Activated naive CD4-positive, alpha-beta T cell treated with anti-CD3 and anti-CD28 coated beads, Interleukin-2, amount 50 U/mL, for 16 hours (primary cell): ENCODE results near the gene AFG1L.
"Not testable (repeated sequence)": the region's sequence is repeated elsewhere in the genome, so short reads cannot be mapped to it uniquely, and the experiment has no call there.

Experiments
- DNase-seq: peaks from one replicate; pipeline ENCODE4 v3.0.0-alpha.2; 2020

Gene AFG1L

GRCh38 chr6:108355120-108355519 lies 60.3 kb downstream of the AFG1L start:
- DNase-seq = no peak

GRCh38 chr6:108355890-108356289 lies 61.0 kb downstream of the AFG1L start:
- DNase-seq = no peak

GRCh38 chr6:108359901-108360882 lies 65.3 kb downstream of the AFG1L start:
- DNase-seq = no peak

- no peak for DNase-seq
Observed at GRCh38 chr6:108360919-108361311, 66.1 kb downstream of the AFG1L start.

- no peak for DNase-seq
Observed at GRCh38 chr6:108361312-108361932, 66.6 kb downstream of the AFG1L start.

GRCh38 chr6:108362455-108362854 lies 67.6 kb downstream of the AFG1L start:
- DNase-seq = no peak

GRCh38 chr6:108363113-108363512 lies 68.3 kb downstream of the AFG1L start:
- no peak for DNase-seq

- DNase-seq = no peak
Observed at GRCh38 chr6:108363889-108364313, 69.0 kb downstream of the AFG1L start.

- no peak for DNase-seq
Observed at GRCh38 chr6:108364470-108364869, 69.6 kb downstream of the AFG1L start.

- DNase-seq = no peak
Observed at GRCh38 chr6:108365478-108365877, 70.6 kb downstream of the AFG1L start.

- no peak for DNase-seq
Observed at GRCh38 chr6:108366236-108366635, 71.4 kb downstream of the AFG1L start.

- DNase-seq = no peak
Observed at GRCh38 chr6:108368431-108369030, 73.7 kb downstream of the AFG1L start.

- DNase-seq = no peak
Observed at GRCh38 chr6:108380876-108381275, 86.0 kb downstream of the AFG1L start.

- no peak for DNase-seq
Observed at GRCh38 chr6:108383981-108384380, 89.1 kb downstream of the AFG1L start.

- not testable (repeated sequence) for DNase-seq
Observed at GRCh38 chr6:108389190-108389589, 94.3 kb downstream of the AFG1L start.

- DNase-seq = no peak
Observed at GRCh38 chr6:108395297-108395696, 100.4 kb downstream of the AFG1L start.

- DNase-seq = no peak
Observed at GRCh38 chr6:108403236-108403635, 108.4 kb downstream of the AFG1L start.

GRCh38 chr6:108406943-108407342 lies 112.1 kb downstream of the AFG1L start:
- DNase-seq = no peak

- no peak for DNase-seq
Observed at GRCh38 chr6:108407904-108408827, 113.3 kb downstream of the AFG1L start.

- no peak for DNase-seq
Observed at GRCh38 chr6:108408861-108409260, 114.0 kb downstream of the AFG1L start.

GRCh38 chr6:108416047-108416833 lies 121.4 kb downstream of the AFG1L start:
- not testable (repeated sequence) for DNase-seq

- DNase-seq = no peak
Observed at GRCh38 chr6:108417027-108417426, 122.2 kb downstream of the AFG1L start.
